GM19468 (cell line): Measurements from ENCODE around the gene PCDH15.
"Not testable (repeated sequence)": the region's sequence is repeated elsewhere in the genome, so short reads cannot be mapped to it uniquely, and the experiment has no call there.

Experiments used
- ATAC-seq: cut with Tn5 transposase; IDR thresholded peaks from one replicate; pipeline ENCODE4 v1.9.1; 2021; ENCODE audit warnings: mild to moderate bottlenecking, moderate library complexity, moderate number of reproducible peaks; ENCODE audit not compliant: unreplicated experiment; ENCODE audit errors: extremely low read depth

The PCDH15 gene

GRCh38 chr10:54060572-54060971, 740.5 kb downstream of the PCDH15 start:
- ATAC-seq, result no peak

GRCh38 chr10:54057357-54057756, 743.7 kb downstream of the PCDH15 start:
- ATAC-seq, result no peak

- ATAC-seq, result no peak
Observed at GRCh38 chr10:54026340-54026739, 774.7 kb downstream of the PCDH15 start.

- ATAC-seq, result no peak
Observed at GRCh38 chr10:54011117-54011516, 789.9 kb downstream of the PCDH15 start.

- ATAC-seq, result no peak
Observed at GRCh38 chr10:54010337-54010933, 790.6 kb downstream of the PCDH15 start.

- no peak for ATAC-seq
Observed at GRCh38 chr10:54009672-54010071, 791.4 kb downstream of the PCDH15 start.

- no peak for ATAC-seq
Observed at GRCh38 chr10:54002077-54002476, 799.0 kb downstream of the PCDH15 start.

- no peak for ATAC-seq
Observed at GRCh38 chr10:53997953-53998352, 803.1 kb downstream of the PCDH15 start.

GRCh38 chr10:53990799-53991238, 810.2 kb downstream of the PCDH15 start:
- ATAC-seq, result no peak

- no peak for ATAC-seq
Observed at GRCh38 chr10:53983431-53983830, 817.6 kb downstream of the PCDH15 start.

GRCh38 chr10:53980210-53980609, 820.8 kb downstream of the PCDH15 start:
- no peak for ATAC-seq

GRCh38 chr10:53978301-53978700, 822.7 kb downstream of the PCDH15 start:
- no peak for ATAC-seq

GRCh38 chr10:53977267-53977666, 823.8 kb downstream of the PCDH15 start:
- no peak for ATAC-seq

- no peak for ATAC-seq
Observed at GRCh38 chr10:53957401-53957800, 843.6 kb downstream of the PCDH15 start.

- ATAC-seq, result no peak
Observed at GRCh38 chr10:53955091-53955490, 845.9 kb downstream of the PCDH15 start.

GRCh38 chr10:53952698-53953630, 848.1 kb downstream of the PCDH15 start:
- no peak for ATAC-seq

GRCh38 chr10:53939654-53940053, 861.4 kb downstream of the PCDH15 start:
- ATAC-seq, result no peak

- no peak for ATAC-seq
Observed at GRCh38 chr10:53930648-53931047, 870.4 kb downstream of the PCDH15 start.

GRCh38 chr10:53924051-53924700, 876.9 kb downstream of the PCDH15 start:
- not testable (repeated sequence) for ATAC-seq

- ATAC-seq, result no peak
Observed at GRCh38 chr10:53918755-53919154, 882.3 kb downstream of the PCDH15 start.

- ATAC-seq, result no peak
Observed at GRCh38 chr10:53909791-53910190, 891.2 kb downstream of the PCDH15 start.
